Stimulated activated CD4-positive, alpha-beta T cell treated with anti-CD3 and anti-CD28 coated beads, TNF-alpha, amount 100 ng/mL, for 24 hours (primary cell): Measurements from ENCODE around the gene FRS3.

Experiments
- DNase-seq, 3 experiments: peaks; one replicate each; pipeline ENCODE4 v3.0.0-alpha.2; 2020; ENCODE audit warnings: low read depth in 3 of 3

Gene FRS3

DNA sequence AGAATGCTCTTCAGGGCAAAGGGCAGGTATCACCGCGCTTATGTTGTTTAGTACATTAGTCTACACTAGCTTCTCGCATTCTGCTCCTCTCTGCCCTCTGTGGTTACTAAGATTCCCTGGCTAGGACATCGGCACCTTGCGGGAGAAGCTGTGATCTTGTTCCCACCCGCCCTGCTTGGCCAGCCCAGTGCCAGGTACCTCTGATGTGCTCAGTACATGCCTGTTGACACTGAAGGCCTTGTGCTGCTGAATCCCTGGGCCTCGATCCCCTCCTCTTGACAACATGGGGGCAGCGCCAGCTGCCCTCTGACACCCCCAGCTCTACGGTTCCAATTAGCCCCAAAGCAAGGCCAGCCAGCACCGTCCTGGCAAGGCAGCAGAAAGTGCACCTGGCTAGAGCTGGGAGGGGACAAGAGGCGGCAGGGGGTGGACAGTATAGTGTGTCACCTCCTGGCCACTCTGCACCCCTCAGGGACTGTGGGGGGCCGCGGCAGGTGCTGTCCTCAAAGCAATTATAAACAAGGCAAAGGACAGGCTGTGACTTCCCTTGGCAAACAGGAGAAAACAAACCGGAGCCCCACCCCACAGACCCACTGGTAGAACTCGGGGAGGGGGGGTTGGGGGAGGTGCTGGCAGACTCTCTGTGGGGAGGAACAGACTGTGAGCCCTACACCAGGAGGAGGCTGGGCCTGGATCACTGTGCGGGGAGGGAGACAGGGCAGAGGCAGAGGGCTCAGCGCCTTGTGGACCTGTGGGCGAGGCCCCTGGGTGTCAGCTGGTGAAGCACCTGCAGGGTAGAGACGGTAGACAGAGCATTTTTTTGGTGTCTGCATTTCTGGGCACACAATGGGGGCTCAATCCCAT is 51.4 kb downstream of the FRS3 start:
- DNase-seq, result no peak

DNA sequence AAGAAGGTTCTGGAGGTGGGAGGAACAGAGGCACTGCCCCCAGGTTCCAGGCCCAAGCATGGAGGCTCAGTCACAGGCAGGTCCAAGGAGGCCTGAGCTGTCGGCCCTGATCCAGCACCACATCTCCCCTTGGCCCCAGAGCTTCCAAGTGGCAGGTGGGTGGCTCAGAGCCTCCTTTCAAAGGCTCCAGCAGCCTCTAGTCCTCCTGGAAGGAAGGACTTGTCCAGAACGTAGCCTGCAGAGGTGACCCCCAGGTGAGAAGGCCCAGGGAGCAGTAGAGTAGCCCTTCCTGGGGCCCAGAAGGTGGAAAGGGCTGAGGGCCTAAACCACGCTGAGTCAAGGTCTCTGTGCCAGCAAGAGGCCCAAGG is 52.0 kb downstream of the FRS3 start:
- no peak for DNase-seq

DNA sequence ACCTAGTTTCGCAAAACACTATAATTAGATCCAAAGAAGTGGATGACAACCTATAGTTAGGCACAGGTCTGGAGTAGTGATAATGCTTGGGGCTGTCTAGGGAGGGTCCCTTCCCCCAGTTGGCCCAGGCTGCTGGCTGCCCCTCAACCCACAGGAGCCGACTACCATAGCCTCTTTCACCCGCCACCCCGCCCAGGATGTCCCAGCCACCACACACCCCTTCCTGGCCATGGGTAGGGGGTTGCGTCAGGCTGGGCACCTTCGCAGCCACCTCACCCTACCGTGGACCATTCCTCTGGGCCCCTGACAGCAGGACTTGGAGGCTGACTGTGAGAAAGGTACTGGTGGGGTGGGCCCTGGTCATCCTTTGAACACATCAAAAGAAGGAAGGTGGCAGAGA is 52.8 kb downstream of the FRS3 start:
- no peak for DNase-seq

DNA sequence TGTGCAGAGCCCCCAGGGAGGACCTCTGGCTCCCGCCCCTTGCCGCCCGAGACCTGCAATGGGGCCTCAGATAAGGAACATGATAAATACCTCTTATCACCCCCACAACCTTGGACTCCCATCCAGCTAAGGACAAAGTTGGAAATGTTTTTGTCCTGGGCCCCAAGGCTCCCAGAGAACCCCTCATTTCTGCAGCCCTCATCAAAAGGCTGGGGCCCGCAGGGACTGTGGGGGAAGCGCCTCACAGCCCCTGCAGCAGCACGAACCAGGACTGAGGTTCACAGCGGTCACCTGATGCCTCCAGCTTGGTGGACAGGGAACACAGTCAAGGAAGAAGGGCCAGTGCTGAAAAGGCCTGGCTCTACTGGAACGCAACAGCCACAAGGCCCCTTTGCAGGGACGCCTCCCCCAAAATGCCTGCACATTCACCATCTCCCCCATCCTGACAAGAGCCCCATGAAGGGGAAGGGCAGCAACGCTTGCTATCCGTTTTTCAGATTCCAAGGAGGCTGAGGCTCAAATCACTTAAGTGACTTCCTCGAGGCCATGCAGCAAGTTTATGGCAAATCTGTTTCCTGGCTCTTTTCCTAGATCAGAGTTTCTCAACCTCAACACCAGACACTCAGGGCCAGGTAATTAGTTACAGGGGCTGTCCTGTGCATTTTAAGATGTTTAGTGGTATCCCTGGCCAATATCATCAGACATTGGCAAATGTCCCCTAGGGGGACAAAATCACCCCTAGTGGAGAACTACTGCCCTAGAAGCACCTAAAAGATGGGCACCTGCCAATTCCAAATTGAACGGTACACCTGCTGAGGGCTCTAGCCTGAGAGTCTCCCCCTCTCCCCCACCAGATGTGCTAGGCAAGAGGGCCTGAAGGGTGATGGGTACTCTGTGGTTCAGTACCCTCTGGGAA is 54.9 kb downstream of the FRS3 start:
- no peak for DNase-seq

DNA sequence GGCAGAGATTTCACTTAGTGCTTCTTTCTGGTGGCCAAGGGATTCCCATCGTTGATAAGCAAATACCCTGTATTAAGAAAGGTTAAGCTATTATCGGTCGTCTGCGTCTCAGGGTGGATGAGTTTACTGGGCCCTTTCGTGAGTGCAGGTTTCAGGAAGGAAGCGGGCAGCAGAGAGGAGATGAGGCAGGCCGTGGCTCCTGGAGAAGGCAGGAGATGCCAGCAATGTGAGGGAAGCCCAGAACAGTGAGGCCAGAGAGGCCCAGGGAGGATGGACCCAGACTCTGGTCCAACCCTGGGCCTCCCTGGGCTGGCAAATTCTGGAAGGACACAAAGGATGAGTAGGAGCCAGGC is 55.5 kb downstream of the FRS3 start:
- DNase-seq, result no peak

DNA sequence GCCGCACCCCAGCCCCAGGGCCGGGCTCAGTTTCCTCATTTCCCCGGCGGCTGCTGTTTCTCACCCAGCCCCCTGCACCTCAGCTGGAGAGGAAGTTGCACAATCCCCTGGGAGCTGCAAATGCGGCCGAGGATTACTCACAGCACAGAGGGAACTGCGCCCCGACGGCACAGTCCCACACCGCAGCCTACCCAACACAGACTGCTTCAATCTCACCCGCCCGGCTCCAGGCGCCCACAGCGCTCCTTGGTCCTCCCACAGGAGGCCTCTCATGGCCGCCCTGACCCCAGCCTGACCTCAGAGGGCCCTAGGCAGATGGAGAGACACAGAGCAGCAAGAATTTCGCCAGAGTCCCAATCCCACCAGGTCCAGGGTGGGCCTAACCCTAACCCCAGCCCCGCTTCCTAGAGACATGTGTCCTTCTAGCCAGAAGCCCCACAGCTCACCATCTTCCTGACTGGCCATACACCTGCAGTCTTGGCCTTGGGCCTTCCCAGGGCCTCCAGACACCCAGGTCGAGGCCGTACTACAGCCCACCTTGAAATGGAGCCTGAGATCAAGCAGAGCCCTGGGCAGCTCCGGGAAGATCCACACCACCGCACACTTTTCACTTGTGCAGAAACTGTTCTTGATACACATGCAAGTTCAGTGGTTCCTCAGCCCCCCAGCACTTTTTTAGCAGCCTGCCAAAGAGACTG is 56.0 kb downstream of the FRS3 start:
- DNase-seq, result no peak

DNA sequence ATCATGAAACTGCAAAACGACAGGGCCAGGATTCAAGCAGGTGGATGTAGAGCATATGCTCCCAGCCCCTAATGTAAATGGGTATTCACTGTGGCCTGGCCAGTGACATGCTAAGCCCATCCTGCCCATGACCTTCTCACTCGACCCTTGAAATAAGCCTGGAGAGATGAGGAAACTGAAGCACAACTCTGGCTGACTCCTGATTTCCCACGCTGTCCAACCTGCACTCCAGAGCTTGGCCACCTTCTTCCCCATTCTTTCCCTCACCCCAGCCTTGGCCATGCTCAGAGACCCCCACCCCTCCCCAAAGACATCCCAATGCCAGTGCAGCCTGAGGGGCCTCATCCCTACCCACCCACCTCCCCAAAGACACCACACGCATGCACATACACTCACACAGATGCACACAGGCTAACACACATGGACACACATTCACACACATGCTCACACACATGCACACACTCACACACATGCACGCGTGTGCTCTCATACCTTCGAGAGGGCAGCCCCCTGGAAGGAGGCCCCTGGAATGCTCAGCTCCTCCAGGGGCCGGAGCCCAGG is 56.7 kb downstream of the FRS3 start:
- no peak for DNase-seq

DNA sequence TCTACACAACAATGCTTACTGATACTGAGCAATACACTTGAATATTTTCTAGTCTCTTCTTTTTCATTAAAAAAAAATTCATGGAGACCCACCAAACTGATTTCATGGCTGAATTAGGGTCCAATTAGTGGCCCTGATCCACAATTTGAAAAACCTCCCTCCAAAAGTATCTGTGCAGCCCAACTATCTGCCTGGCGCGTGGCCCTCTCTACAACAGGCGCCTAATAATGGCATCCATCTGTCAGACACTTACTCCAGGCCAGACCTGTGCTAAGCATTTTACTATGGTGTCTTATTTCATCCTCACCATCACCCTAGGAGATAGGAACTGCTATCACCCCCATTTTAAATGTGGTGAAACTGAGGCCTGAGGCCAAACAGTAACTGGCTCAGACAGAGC is 58.3 kb downstream of the FRS3 start:
- no peak for DNase-seq

DNA sequence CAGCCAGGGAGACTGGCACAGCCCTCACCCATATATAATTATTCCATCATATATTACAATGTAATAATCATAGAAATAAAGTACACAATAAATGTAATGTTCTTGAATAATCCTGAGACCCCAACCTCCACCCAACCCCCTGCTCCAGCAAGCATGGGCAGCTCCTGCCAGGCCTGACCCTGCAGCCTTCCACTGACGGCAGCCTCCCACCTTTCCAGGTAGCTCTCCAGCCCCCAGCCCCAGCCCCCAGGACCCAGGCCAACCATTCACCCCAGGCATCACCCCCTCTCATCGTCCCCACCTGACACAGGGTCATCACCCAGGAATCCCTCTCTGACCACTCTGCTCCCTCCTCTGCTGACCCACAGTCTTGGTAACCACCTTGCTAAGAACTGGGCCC is 58.9 kb downstream of the FRS3 start:
- no peak for DNase-seq

DNA sequence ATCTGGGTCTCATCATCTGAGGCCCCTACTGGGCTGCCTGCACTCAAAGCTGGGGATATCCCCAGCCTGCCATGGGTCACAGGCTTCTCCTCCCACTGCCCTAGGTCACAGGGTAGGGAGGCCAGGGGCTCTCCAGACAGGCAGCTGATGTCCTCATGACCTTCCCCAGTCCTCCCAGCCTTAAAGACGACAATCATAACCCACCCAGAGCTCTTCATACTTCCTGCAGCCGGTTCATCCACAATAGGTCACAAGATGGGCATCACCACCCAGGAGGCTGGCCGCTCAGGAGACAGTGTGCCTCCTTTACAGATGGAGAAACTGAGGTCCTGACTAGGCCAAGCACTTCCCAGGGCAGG is 59.5 kb downstream of the FRS3 start:
- no peak for DNase-seq
